Measurements from ENCODE around the gene TMEM132E.

DNA sequence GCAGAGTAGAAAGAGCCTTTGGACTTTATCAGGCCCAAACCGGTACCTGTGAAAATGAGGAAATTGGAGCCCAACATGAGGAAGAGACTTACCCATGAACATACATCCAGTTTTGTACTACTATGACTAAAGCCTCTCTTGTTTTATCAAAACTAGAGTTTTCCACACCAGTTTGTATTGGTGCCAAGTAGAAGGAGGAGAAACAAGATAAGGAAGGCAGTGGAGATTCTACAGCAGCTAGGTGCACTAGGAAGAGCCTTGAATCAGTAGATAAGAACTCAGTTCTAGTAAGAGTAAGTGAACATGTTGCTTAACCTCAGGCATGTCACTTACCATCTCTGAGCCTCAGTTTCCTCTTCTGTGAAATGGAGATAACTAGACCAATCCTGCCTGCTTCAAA, 13.7 kb upstream of the TMEM132E start:
- TF ChIP-seq, protein P1, sequence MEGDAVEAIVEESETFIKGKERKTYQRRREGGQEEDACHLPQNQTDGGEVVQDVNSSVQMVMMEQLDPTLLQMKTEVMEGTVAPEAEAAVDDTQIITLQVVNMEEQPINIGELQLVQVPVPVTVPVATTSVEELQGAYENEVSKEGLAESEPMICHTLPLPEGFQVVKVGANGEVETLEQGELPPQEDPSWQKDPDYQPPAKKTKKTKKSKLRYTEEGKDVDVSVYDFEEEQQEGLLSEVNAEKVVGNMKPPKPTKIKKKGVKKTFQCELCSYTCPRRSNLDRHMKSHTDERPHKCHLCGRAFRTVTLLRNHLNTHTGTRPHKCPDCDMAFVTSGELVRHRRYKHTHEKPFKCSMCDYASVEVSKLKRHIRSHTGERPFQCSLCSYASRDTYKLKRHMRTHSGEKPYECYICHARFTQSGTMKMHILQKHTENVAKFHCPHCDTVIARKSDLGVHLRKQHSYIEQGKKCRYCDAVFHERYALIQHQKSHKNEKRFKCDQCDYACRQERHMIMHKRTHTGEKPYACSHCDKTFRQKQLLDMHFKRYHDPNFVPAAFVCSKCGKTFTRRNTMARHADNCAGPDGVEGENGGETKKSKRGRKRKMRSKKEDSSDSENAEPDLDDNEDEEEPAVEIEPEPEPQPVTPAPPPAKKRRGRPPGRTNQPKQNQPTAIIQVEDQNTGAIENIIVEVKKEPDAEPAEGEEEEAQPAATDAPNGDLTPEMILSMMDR (IDR thresholded peaks at IDR 0.05): no peak
- no peak for TF ChIP-seq EP300 (IDR thresholded peaks at IDR 0.05)
